Measurements from ENCODE around the gene UQCC2.
A peak's percentile ranks its signal among the peaks of the same experiment; 100 is the strongest.

Gene UQCC2

GRCh38 chr6:33711140-33712129, at the start of gene UQCC2:
Gene UQCC2 (minus strand): TSS chr6:33711700. CDS start chr6:33711686, 14 bp downstream.
- TF ChIP-seq CTCF (conservative IDR thresholded peaks at IDR 0.05; ENCODE audit: low read depth, low read length): peak; percentile 76

GRCh38 chr6:33759887-33760629, 48.6 kb upstream of the UQCC2 start:
- no peak overlapping the region for H3K4me3 ChIP-seq (ENCODE audit: low read depth, low read length)
- no peak for DNase-seq (ENCODE audit: low read depth)
- TF ChIP-seq CTCF (conservative IDR thresholded peaks at IDR 0.05; ENCODE audit: low read depth, low read length): no peak

More at GRCh38 chr6:33711140-33712129, at the start of gene UQCC2:
- peak within 1 kb of the TSS; percentile 99 for H3K4me3 ChIP-seq (ENCODE audit: low read depth, low read length)
- DNase-seq (ENCODE audit: low read depth): peak; percentile 98

- H3K4me3 ChIP-seq (ENCODE audit: low read depth, low read length): no peak overlapping the region
- DNase-seq (ENCODE audit: low read depth): no peak
- TF ChIP-seq CTCF (conservative IDR thresholded peaks at IDR 0.05; ENCODE audit: low read depth, low read length): no peak
Observed at GRCh38 chr6:33758815-33759216, 47.3 kb upstream of the UQCC2 start.

- TF ChIP-seq CTCF (conservative IDR thresholded peaks at IDR 0.05; ENCODE audit: low read depth, low read length): no peak
- no peak overlapping the region for H3K4me3 ChIP-seq (ENCODE audit: low read depth, low read length)
- DNase-seq (ENCODE audit: low read depth): no peak
Observed at GRCh38 chr6:33757906-33758305, 46.4 kb upstream of the UQCC2 start.

- H3K4me3 ChIP-seq (ENCODE audit: low read depth, low read length): no peak overlapping the region
- no peak for DNase-seq (ENCODE audit: low read depth)
- TF ChIP-seq CTCF (conservative IDR thresholded peaks at IDR 0.05; ENCODE audit: low read depth, low read length): no peak
Observed at GRCh38 chr6:33757113-33757512, 45.6 kb upstream of the UQCC2 start.

GRCh38 chr6:33756211-33756954, 44.9 kb upstream of the UQCC2 start:
- H3K4me3 ChIP-seq (ENCODE audit: low read depth, low read length): no peak overlapping the region
- DNase-seq (ENCODE audit: low read depth): no peak
- no peak for TF ChIP-seq CTCF (conservative IDR thresholded peaks at IDR 0.05; ENCODE audit: low read depth, low read length)
